Measurements from ENCODE around the gene ADCY7.
"Not testable (repeated sequence)": the region's sequence is repeated elsewhere in the genome, so short reads cannot be mapped to it uniquely, and the experiment has no call there.

- TF ChIP-seq POLR2A (IDR thresholded peaks at IDR 0.05): not testable (repeated sequence)
- TF ChIP-seq, protein P1, sequence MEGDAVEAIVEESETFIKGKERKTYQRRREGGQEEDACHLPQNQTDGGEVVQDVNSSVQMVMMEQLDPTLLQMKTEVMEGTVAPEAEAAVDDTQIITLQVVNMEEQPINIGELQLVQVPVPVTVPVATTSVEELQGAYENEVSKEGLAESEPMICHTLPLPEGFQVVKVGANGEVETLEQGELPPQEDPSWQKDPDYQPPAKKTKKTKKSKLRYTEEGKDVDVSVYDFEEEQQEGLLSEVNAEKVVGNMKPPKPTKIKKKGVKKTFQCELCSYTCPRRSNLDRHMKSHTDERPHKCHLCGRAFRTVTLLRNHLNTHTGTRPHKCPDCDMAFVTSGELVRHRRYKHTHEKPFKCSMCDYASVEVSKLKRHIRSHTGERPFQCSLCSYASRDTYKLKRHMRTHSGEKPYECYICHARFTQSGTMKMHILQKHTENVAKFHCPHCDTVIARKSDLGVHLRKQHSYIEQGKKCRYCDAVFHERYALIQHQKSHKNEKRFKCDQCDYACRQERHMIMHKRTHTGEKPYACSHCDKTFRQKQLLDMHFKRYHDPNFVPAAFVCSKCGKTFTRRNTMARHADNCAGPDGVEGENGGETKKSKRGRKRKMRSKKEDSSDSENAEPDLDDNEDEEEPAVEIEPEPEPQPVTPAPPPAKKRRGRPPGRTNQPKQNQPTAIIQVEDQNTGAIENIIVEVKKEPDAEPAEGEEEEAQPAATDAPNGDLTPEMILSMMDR (IDR thresholded peaks at IDR 0.05): not testable (repeated sequence)
These were observed 77.2 kb downstream of the ADCY7 start for GRCh38 chr16:50343566-50343965.
